Midbrain (tissue), 1 donor: ENCODE results near the gene NOBOX.
"Not testable (repeated sequence)": the region's sequence is repeated elsewhere in the genome, so short reads cannot be mapped to it uniquely, and the experiment has no call there.

Source experiments
- DNase-seq: peaks from one replicate; lab custom pipeline; 2025; lab: John Stamatoyannopoulos, UW

NOBOX gene

GRCh38 chr7:144391014-144391413, 12.5 kb downstream of the NOBOX start:
- DNase-seq = no peak

- DNase-seq = no peak
Measured at GRCh38 chr7:144390481-144390880, 13.0 kb downstream of the NOBOX start.

- DNase-seq = no peak
Measured at GRCh38 chr7:144388950-144389349, 14.5 kb downstream of the NOBOX start.

- DNase-seq = no peak
Measured at GRCh38 chr7:144386741-144387140, 16.8 kb downstream of the NOBOX start.

- no peak for DNase-seq
Measured at GRCh38 chr7:144384555-144385245, 18.8 kb downstream of the NOBOX start.

- DNase-seq = no peak
Measured at GRCh38 chr7:144384071-144384470, 19.4 kb downstream of the NOBOX start.

GRCh38 chr7:144379776-144380384, 23.6 kb downstream of the NOBOX start:
- no peak for DNase-seq

GRCh38 chr7:144378651-144379050, 24.8 kb downstream of the NOBOX start:
- DNase-seq = no peak

- DNase-seq = not testable (repeated sequence)
Measured at GRCh38 chr7:144369221-144369620, 34.3 kb downstream of the NOBOX start.

GRCh38 chr7:144367250-144367649, 36.2 kb downstream of the NOBOX start:
- DNase-seq = not testable (repeated sequence)

- not testable (repeated sequence) for DNase-seq
Measured at GRCh38 chr7:144365523-144365922, 38.0 kb downstream of the NOBOX start.

- DNase-seq = not testable (repeated sequence)
Measured at GRCh38 chr7:144362061-144362460, 41.4 kb downstream of the NOBOX start.

GRCh38 chr7:144356860-144357259, 46.6 kb downstream of the NOBOX start:
- DNase-seq = not testable (repeated sequence)

- not testable (repeated sequence) for DNase-seq
Measured at GRCh38 chr7:144356185-144356584, 47.3 kb downstream of the NOBOX start.

GRCh38 chr7:144355176-144355822, 48.2 kb downstream of the NOBOX start, which contains the start of gene ARHGEF5:
Gene ARHGEF5, plus strand, starts transcription at chr7:144355402. Its CDS starts 7,268 bp downstream, at chr7:144362670.
- not testable (repeated sequence) for DNase-seq

GRCh38 chr7:144351667-144352066, 51.8 kb downstream of the NOBOX start:
- not testable (repeated sequence) for DNase-seq

GRCh38 chr7:144348625-144349024, 54.9 kb downstream of the NOBOX start:
- DNase-seq = not testable (repeated sequence)
